ENCODE results near the gene CAMK2G. TPM values are rescaled to one million over a fixed set of nuclear protein-coding genes. Genes with fewer than 3 reads are reported as not detected.
A peak's percentile ranks its signal among the peaks of the same experiment; 100 is the strongest.

CAMK2G gene
- total RNA-seq, 1 donor from 2014 or later = 48.9 TPM

GRCh38 chr10:73780966-73781365, 93.4 kb downstream of the CAMK2G start:
- TF ChIP-seq POLR2A (IDR thresholded peaks at IDR 0.05) (no peak), POLR2AphosphoS5 (IDR thresholded peaks at IDR 0.05; ENCODE audit: insufficient read depth in 1 of 2, low read depth in 1 of 2) (no peak), CTCF (IDR thresholded peaks at IDR 0.05) (no peak)
- H3K27me3 ChIP-seq = no peaks in the 10 kb centered on the region
- no peak for DNase-seq (ENCODE audit: extremely low spot score in 2 of 2)
- H3K4me3 ChIP-seq = peak overlapping the region; percentile 74 to 95
- intact Hi-C loops (cut with DNase I) = no loop called here
- peak overlapping the region; percentile 96 for H3K27ac ChIP-seq
- H3K4me1 ChIP-seq = peaks cover 36% of the 10 kb centered on the region
- H3K9me3 ChIP-seq = no peaks in the 10 kb centered on the region
- H3K36me3 ChIP-seq = peaks cover 0 to 2% of the 10 kb centered on the region in 2 donors

- Histone ChIP-seq H3K4me3 (no peak overlapping the region), H3K27me3 (no peaks in the 10 kb centered on the region), H3K36me3 (peaks cover 0 to 7% of the 10 kb centered on the region in 2 donors), H3K9me3 (no peaks in the 10 kb centered on the region), H3K4me1 (peaks cover 42% of the 10 kb centered on the region), H3K27ac (no peak overlapping the region)
- no peak for TF ChIP-seq CTCF (IDR thresholded peaks at IDR 0.05)
- TF ChIP-seq POLR2A (IDR thresholded peaks at IDR 0.05) = no peak
- no peak for TF ChIP-seq POLR2AphosphoS5 (IDR thresholded peaks at IDR 0.05; ENCODE audit: insufficient read depth in 1 of 2, low read depth in 1 of 2)
- no peak for DNase-seq (ENCODE audit: extremely low spot score in 2 of 2)
- intact Hi-C loops (cut with DNase I) = no loop called here
These were observed 94.1 kb downstream of the CAMK2G start for GRCh38 chr10:73780301-73780700.

- H3K4me1 ChIP-seq = peaks cover 48% of the 10 kb centered on the region
- no peak for TF ChIP-seq POLR2AphosphoS5 (IDR thresholded peaks at IDR 0.05; ENCODE audit: insufficient read depth in 1 of 2, low read depth in 1 of 2)
- no peak for TF ChIP-seq CTCF (IDR thresholded peaks at IDR 0.05)
- no peak for TF ChIP-seq POLR2A (IDR thresholded peaks at IDR 0.05)
- DNase-seq (ENCODE audit: extremely low spot score in 2 of 2) = no peak
These were observed 94.7 kb downstream of the CAMK2G start for GRCh38 chr10:73779539-73780197.

GRCh38 chr10:73779018-73779417, 95.3 kb downstream of the CAMK2G start:
- DNase-seq (ENCODE audit: extremely low spot score in 2 of 2) = no peak
- Histone ChIP-seq H3K4me3 (no peak overlapping the region), H3K9me3 (no peaks in the 10 kb centered on the region), H3K4me1 (peaks cover 55% of the 10 kb centered on the region), H3K27me3 (no peaks in the 10 kb centered on the region), H3K27ac (no peak overlapping the region), H3K36me3 (peaks cover 0 to 11% of the 10 kb centered on the region in 2 donors)
- intact Hi-C loops (cut with DNase I) = no loop called here
- TF ChIP-seq POLR2AphosphoS5 (IDR thresholded peaks at IDR 0.05; ENCODE audit: insufficient read depth in 1 of 2, low read depth in 1 of 2) (no peak), CTCF (IDR thresholded peaks at IDR 0.05) (no peak), POLR2A (IDR thresholded peaks at IDR 0.05) (no peak)

More at GRCh38 chr10:73779539-73780197, 94.7 kb downstream of the CAMK2G start:
- no peak overlapping the region for H3K27ac ChIP-seq
- H3K36me3 ChIP-seq = peaks cover 0 to 11% of the 10 kb centered on the region in 2 donors
- no peak overlapping the region for H3K4me3 ChIP-seq
- H3K27me3 ChIP-seq = no peaks in the 10 kb centered on the region
- intact Hi-C loops (cut with DNase I) = no loop called here
- H3K9me3 ChIP-seq = no peaks in the 10 kb centered on the region

- no peak for TF ChIP-seq POLR2AphosphoS5 (IDR thresholded peaks at IDR 0.05; ENCODE audit: insufficient read depth in 1 of 2, low read depth in 1 of 2)
- TF ChIP-seq CTCF (IDR thresholded peaks at IDR 0.05) = no peak
- no peak for TF ChIP-seq POLR2A (IDR thresholded peaks at IDR 0.05)
- DNase-seq (ENCODE audit: extremely low spot score in 2 of 2) = no peak
- Histone ChIP-seq H3K36me3 (peaks cover 0 to 28% of the 10 kb centered on the region in 2 donors), H3K4me3 (peak overlapping the region; percentile 6 to 79), H3K27me3 (no peaks in the 10 kb centered on the region), H3K9me3 (no peaks in the 10 kb centered on the region), H3K27ac (no peak overlapping the region), H3K4me1 (peaks cover 40% of the 10 kb centered on the region)
- intact Hi-C loops (cut with DNase I) = no loop called here
These were observed 99.7 kb downstream of the CAMK2G start for GRCh38 chr10:73774637-73775036.

All from vagina (tissue), 2 donors.